ENCODE results near the gene SSR1.

- TF ChIP-seq CTCF (IDR thresholded peaks at IDR 0.05) (no peak), POLR2A (IDR thresholded peaks at IDR 0.05) (no peak)
Observed at GRCh38 chr6:7268816-7269555, 44.0 kb downstream of the SSR1 start.

All from right lobe of liver (tissue), 4 donors.